Keratinocyte (primary cell): ENCODE measurements around the gene RAD51.

ENCODE experiments used
- CTCF ChIP-seq, 3 experiments: IDR thresholded peaks in 1 of 3; conservative IDR thresholded peaks in 1 of 3; optimal IDR thresholded peaks in 1 of 3; 2 replicates in 2 of 3; 3 replicates in 1 of 3; pipeline versions ENCODE3 to v1.5.1; 2011; ENCODE audit warnings: low read length in 3 of 3, mild to moderate bottlenecking in 3 of 3, moderate library complexity in 2 of 3, control low read depth in 1 of 3, inconsistent platforms in 1 of 3; ENCODE audit not compliant: insufficient read depth in 2 of 3; ENCODE audit errors: extremely low read depth in 1 of 3
- EZH2 ChIP-seq: IDR thresholded peaks from one replicate; pipeline ENCODE4 v1.6.1; 2012; ENCODE audit warnings: inconsistent platforms, mild to moderate bottlenecking, low read length, moderate library complexity

- TF ChIP-seq CTCF (optimal IDR thresholded peaks at IDR 0.05 in 1 of 3, IDR thresholded peaks at IDR 0.05 in 1 of 3, conservative IDR thresholded peaks at IDR 0.05 in 1 of 3; ENCODE audit: extremely low read depth in 1 of 3, insufficient read depth in 2 of 3, low read length in 3 of 3) (no peak), EZH2 (no peak)
Observed at GRCh38 chr15:40750885-40751284, 55.9 kb downstream of the RAD51 start.
